B cell (primary cell): ENCODE results near the gene PSMB10. TPM values are rescaled to one million over a fixed set of nuclear protein-coding genes. Genes with fewer than 3 reads are reported as not detected.

ENCODE experiments used
- ATAC-seq: fragments of 200-7000 bp; cut with Tn5 transposase; one replicate; pipeline ENCODE4 v1.10.0; 2021; ENCODE audit warnings: low read depth, mild to moderate bottlenecking, moderate number of reproducible peaks, moderate library complexity
- CTCF ChIA-PET: fragments of 350-600 bp; sonication (Branson Sonifier 250); formaldehyde crosslinking; loops from one replicate; lab custom pipeline; 2021; ENCODE audit warnings: antibody characterized with exemption, inconsistent platforms; lab: Charles Lee
- POLR2A ChIA-PET: fragments of 350-600 bp; sonication (Branson Sonifier 250); formaldehyde crosslinking; loops from one replicate; lab custom pipeline; 2021; ENCODE audit warnings: antibody characterized with exemption; lab: Charles Lee
- DNase-seq: peaks from one replicate; pipeline ENCODE4 v3.0.0; 2013
- H2AFZ ChIP-seq: 2 replicates; pipeline ENCODE4 v1.6.1; 2012; ENCODE audit warnings: mild to moderate bottlenecking, low read depth, low read length; ENCODE audit not compliant: insufficient read depth, poor library complexity, severe bottlenecking
- H3K27ac ChIP-seq, 2 donors: 1 replicate in 1 of 2; 2 replicates in 1 of 2; pipeline ENCODE4 v1.5.1; 2012 to 2013; ENCODE audit warnings: low read length in 2 of 2, mild to moderate bottlenecking in 2 of 2, moderate library complexity in 1 of 2
- H3K27me3 ChIP-seq, 4 experiments: fragments of 200-600 bp in 1 of 4; sonication (generic) in 1 of 4; replicated peaks in 1 of 4; 1 replicate in 2 of 4; 2 replicates in 2 of 4; pipeline versions ENCODE4 v1.6.1 to v1.7.0; 2013 to 2016; ENCODE audit warnings: low read length in 3 of 4, mild to moderate bottlenecking in 2 of 4, mixed read lengths in 1 of 4, moderate library complexity in 1 of 4; ENCODE audit not compliant: insufficient read depth in 4 of 4, control insufficient read depth in 3 of 4; ENCODE audit errors: control extremely low read depth in 1 of 4
- H3K36me3 ChIP-seq, 2 experiments: replicated peaks in 1 of 2; 1 replicate in 1 of 2; 2 replicates in 1 of 2; pipeline versions ENCODE4 v1.6.1 to v1.7.1; 2013; ENCODE audit warnings: low read length in 1 of 2; ENCODE audit not compliant: insufficient read depth in 2 of 2, control insufficient read depth in 1 of 2; ENCODE audit errors: control extremely low read depth in 1 of 2, extremely low read depth in 1 of 2
- H3K4me1 ChIP-seq, 2 donors: fragments of 200-600 bp in 1 of 2; sonication (generic) in 1 of 2; 1 replicate in 1 of 2; 2 replicates in 1 of 2; pipeline versions ENCODE4 v1.5.1 to v1.6.1; 2013 to 2017; ENCODE audit warnings: low read length in 2 of 2; ENCODE audit not compliant: control insufficient read depth in 2 of 2, insufficient read depth in 2 of 2
- H3K4me2 ChIP-seq: replicated peaks from 2 replicates; pipeline ENCODE3; 2012; ENCODE audit warnings: mild to moderate bottlenecking, low read depth, low read length; ENCODE audit not compliant: poor library complexity, severe bottlenecking
- H3K4me3 ChIP-seq, 5 experiments: fragments of 200-600 bp in 1 of 5; sonication (generic) in 1 of 5; 1 replicate in 3 of 5; 2 replicates in 2 of 5; pipeline versions ENCODE4 v1.5.1 to v1.7.0; 2011 to 2016; ENCODE audit warnings: low read length in 4 of 5, mild to moderate bottlenecking in 4 of 5, low read depth in 2 of 5, control low read depth in 1 of 5, moderate library complexity in 1 of 5; ENCODE audit not compliant: insufficient read depth in 1 of 5; ENCODE audit errors: control extremely low read depth in 1 of 5, extremely low read depth in 1 of 5
- H3K79me2 ChIP-seq: fragments of 200-600 bp; sonication (generic); one replicate; pipeline ENCODE4 v1.6.0; 2016; ENCODE audit warnings: low read length; ENCODE audit not compliant: control insufficient read depth, insufficient read depth
- H3K9ac ChIP-seq: fragments of 200-600 bp; sonication (generic); 2 replicates; pipeline ENCODE4 v1.6.1; 2017; ENCODE audit warnings: mild to moderate bottlenecking, low read length, moderate library complexity
- H3K9me3 ChIP-seq, 3 donors: one replicate each; pipeline versions ENCODE4 v1.6.1 to v1.7.1; 2013; ENCODE audit warnings: low read length in 2 of 3; ENCODE audit not compliant: control insufficient read depth in 2 of 3, insufficient read depth in 1 of 3; ENCODE audit errors: control extremely low read depth in 1 of 3
- H4K20me1 ChIP-seq: 2 replicates; pipeline ENCODE4 v1.6.0; 2012; ENCODE audit warnings: mild to moderate bottlenecking, low read length; ENCODE audit not compliant: insufficient read depth, control insufficient read depth, poor library complexity, severe bottlenecking
- H3K27ac Mint-ChIP-seq: one replicate; pipeline ENCODE4 v1.8.0; 2021; ENCODE audit warnings: mixed read lengths
- H3K27me3 Mint-ChIP-seq: one replicate; pipeline ENCODE4 v1.8.0; 2021; ENCODE audit warnings: mixed read lengths
- H3K4me1 Mint-ChIP-seq: one replicate; pipeline ENCODE4 v1.8.0; 2021; ENCODE audit warnings: mixed read lengths
- H3K4me3 Mint-ChIP-seq: one replicate; pipeline ENCODE4 v1.8.0; 2021; ENCODE audit warnings: mixed read lengths
- H3K9me3 Mint-ChIP-seq: one replicate; pipeline ENCODE4 v1.8.0; 2022; ENCODE audit warnings: mixed read lengths; ENCODE audit not compliant: insufficient read depth
- CTCF ChIP-seq: fragments of 200-600 bp; IDR thresholded peaks from one replicate; pipeline ENCODE4 v1.8.0; 2022; ENCODE audit warnings: antibody characterized with exemption, mild to moderate bottlenecking
- EZH2 ChIP-seq: IDR thresholded peaks from 2 replicates; pipeline ENCODE4 v1.6.1; 2012; ENCODE audit warnings: borderline replicate concordance, low read depth, mild to moderate bottlenecking, moderate library complexity, low read length; ENCODE audit not compliant: insufficient read depth, poor library complexity, severe bottlenecking
- WGBS: methylation state at CpG from one replicate; pipeline ENCODE4 v1.1.5; 2013; ENCODE audit warnings: missing lambda C conversion rate; ENCODE audit not compliant: insufficient coverage; 5-methylcytosine and 5-hydroxymethylcytosine counted together
- intact Hi-C: fragments of 100-400 bp; cut with micrococcal nuclease; formaldehyde crosslinking; loops from one replicate; pipeline ENCODE4 v1.10.0; 2022
- polyA plus RNA-seq: library from polyadenylated mRNA; depleted of rRNA; stranded (reverse); fragments of >200 nt; gene quantifications from 2 replicates; pipeline ENCODE4 v1.2.3, GENCODE V29; 2012
- total RNA-seq, 2 donors: library from RNA; stranded (reverse); fragments of 120-200 nt in 1 of 2; gene quantifications; 1 replicate in 1 of 2; 2 replicates in 1 of 2; pipeline versions ENCODE4 v1.2.3 to v1.2.4, GENCODE V29; 2013 to 2022

Gene PSMB10
- total and polyA plus RNA-seq, 2 donors (not counting 1 experiment from before 2014, with no cell fraction given): 167 to 176 TPM

GRCh38 chr16:67953641-67954375 lies 17.2 kb upstream of the PSMB10 start:
- no peak overlapping the region for H3K27ac Mint-ChIP-seq
- H3K4me1 Mint-ChIP-seq: no peaks in the 10 kb centered on the region
- no peaks in the 10 kb centered on the region for H3K27me3 Mint-ChIP-seq
- no peak overlapping the region for H3K4me2 ChIP-seq
- no peak overlapping the region for H3K27ac ChIP-seq
- H3K27me3 ChIP-seq: no peaks in the 10 kb centered on the region
- H3K4me1 ChIP-seq: no peaks in the 10 kb centered on the region
- H3K4me3 Mint-ChIP-seq: no peak overlapping the region
- no peak overlapping the region for H2AFZ ChIP-seq
- H4K20me1 ChIP-seq: no peaks in the 10 kb centered on the region
- no peak overlapping the region for H3K4me3 ChIP-seq
- no peaks in the 10 kb centered on the region for H3K9me3 ChIP-seq
- no peak for DNase-seq
- peaks cover 0 to 10% of the 10 kb centered on the region in 2 experiments for H3K36me3 ChIP-seq
- no peaks in the 10 kb centered on the region for H3K9me3 Mint-ChIP-seq
- POLR2A ChIA-PET: no interaction called here
- H3K9ac ChIP-seq: no peak overlapping the region
- ATAC-seq: no peak
- 97% methylated on average over 5 of the region's 8 CpGs for WGBS
- H3K79me2 ChIP-seq: no peaks in the 10 kb centered on the region
- intact Hi-C loops: no loop called here
- CTCF ChIA-PET: interaction anchor here (1.3 to 1.6 kb wide), 3 partner anchors 13 to 31 kb away, joined by 4 to 5 read pairs (median 4); no protein-coding TSS in a partner anchor
- TF ChIP-seq CTCF: no peak
- no peak for TF ChIP-seq EZH2

- ChIA-PET CTCF (interaction anchor here (0.6 kb wide), 1 partner anchor 86 kb away, joined by 3 read pairs; no protein-coding TSS in a partner anchor), POLR2A (interaction anchor here (0.6 kb wide), 1 partner anchor 150 kb away, joined by 5 read pairs; no protein-coding TSS in a partner anchor)
- Histone ChIP-seq H3K27ac (no peak overlapping the region), H2AFZ (no peak overlapping the region), H3K4me3 (no peak overlapping the region), H3K9ac (no peak overlapping the region), H3K27me3 (no peaks in the 10 kb centered on the region), H3K4me1 (no peaks in the 10 kb centered on the region), H4K20me1 (no peaks in the 10 kb centered on the region), H3K9me3 (no peaks in the 10 kb centered on the region), H3K36me3 (peaks cover 0 to 10% of the 10 kb centered on the region in 2 experiments), H3K4me2 (no peak overlapping the region), H3K79me2 (no peaks in the 10 kb centered on the region)
- DNase-seq: no peak
- Mint-ChIP-seq H3K27ac (no peak overlapping the region), H3K4me1 (no peaks in the 10 kb centered on the region), H3K9me3 (no peaks in the 10 kb centered on the region), H3K27me3 (no peaks in the 10 kb centered on the region), H3K4me3 (no peak overlapping the region)
- 97% methylated on average over 12 of the region's 12 CpGs for WGBS
- TF ChIP-seq CTCF: no peak
- no peak for TF ChIP-seq EZH2
- intact Hi-C loops: no loop called here
- no peak for ATAC-seq
Observed at GRCh38 chr16:67951485-67951884, 14.8 kb upstream of the PSMB10 start.
